Skin epidermis (tissue), 12 donors: ENCODE results near the gene CCDC33.

Experiments
- H3K27ac ChIP-seq, 21 experiments: fragments of 200-600 bp; sonication (generic) in 11 of 21; one replicate each; pipeline ENCODE4 v1.5.0; 2020; ENCODE audit warnings: mild to moderate bottlenecking in 3 of 21, inconsistent platforms in 2 of 21, moderate library complexity in 2 of 21
- H3K4me3 ChIP-seq, 7 experiments: fragments of 200-600 bp; sonication (generic) in 2 of 7; one replicate each; pipeline ENCODE4 v1.5.0; 2020; ENCODE audit warnings: inconsistent platforms in 2 of 7, mild to moderate bottlenecking in 2 of 7, moderate library complexity in 1 of 7

The CCDC33 gene

DNA sequence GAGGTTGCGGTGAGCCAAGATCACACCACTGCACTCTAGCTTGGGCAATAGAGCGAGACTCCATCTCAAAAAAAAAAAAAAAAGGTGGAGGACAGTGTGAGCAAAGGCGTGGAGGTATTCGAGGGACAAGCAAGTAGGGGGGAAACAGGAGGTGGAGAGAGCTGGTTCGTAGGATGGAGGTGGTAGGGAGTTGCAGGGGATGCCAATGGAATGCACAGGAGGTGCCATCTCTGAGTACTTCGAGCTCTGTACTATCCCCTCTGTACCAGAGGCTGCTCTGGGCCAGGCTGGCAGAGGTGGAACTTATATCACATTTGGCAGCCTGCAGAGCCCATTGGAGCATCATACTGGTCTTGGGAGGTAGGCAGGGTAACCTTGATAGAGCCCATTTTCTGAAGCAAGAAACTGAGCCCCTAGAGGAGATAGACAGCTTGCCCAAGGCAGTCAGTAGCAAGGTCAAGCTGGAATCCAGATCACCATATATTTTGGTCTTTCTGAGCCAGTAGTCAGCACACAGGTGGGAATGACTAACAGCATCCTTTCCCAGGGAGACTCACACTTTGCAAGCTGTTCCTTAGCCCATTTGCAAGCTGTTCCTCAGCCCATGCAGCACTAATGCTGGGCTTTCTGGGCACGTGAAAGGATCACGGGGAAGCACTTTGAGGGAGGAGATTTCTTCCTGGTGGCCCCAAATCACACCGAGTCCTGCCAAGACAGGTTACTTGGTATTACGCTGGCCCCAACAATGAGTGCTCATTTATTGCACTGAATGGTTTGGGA lies 9.2 kb upstream of the CCDC33 start:
- no peak overlapping the region for H3K27ac ChIP-seq
- no peak overlapping the region for H3K4me3 ChIP-seq

DNA sequence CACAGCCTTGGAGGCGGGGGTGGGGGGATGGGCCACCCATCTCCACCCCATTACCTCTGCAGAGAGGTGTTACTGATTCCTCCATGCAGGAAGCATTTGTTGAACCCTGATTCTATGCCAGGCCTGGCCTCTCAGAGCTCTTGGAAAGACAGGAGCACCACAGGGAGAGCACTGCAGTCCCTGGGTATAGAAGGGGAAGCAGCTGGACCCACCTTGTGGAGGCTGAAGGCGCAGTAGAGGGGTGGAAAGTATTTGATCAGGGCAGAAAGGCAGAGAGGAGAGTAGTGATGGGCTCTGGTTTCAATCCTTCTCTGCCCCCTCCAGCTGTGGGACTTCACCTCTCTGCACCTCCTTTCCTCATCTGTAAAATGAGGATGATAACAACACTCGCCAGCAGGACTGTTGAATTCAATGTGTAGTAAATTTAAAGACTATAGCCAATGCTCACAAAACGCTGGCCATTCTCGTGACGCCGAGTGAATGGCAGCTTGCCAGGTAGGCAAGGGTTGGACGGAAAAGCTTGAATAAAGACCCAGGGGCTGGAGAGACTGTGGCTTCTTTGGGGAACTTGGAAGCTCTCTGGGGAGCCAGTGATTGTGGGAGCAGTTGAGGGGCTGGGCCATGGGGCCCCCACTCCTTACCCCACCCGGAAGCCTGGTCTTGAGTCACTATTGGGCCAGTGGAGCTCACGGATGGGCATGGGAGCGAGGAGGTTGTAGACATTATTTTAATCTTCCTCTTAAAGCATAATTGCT lies 8.0 kb upstream of the CCDC33 start:
- Histone ChIP-seq H3K4me3 (no peak overlapping the region), H3K27ac (no peak overlapping the region)

DNA sequence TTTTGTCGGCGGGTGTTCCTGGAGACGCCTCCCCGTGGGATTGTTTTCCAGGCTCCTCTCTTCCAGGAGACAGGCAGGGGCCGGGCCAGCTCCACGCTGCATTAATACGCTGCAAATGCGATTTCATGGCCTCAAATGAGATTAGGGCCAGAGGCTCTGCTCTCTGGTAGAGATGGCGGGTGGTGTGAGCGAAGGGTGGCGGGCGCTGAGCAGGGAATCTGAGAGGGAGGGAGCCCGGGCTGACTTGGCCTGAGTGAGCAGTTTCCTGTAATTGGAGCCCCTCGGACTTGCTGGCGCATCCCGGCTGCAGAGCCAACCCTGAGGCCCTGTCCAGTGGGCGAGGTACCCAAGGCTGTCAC lies 7.4 kb upstream of the CCDC33 start:
- no peak overlapping the region for H3K27ac ChIP-seq
- H3K4me3 ChIP-seq = no peak overlapping the region

DNA sequence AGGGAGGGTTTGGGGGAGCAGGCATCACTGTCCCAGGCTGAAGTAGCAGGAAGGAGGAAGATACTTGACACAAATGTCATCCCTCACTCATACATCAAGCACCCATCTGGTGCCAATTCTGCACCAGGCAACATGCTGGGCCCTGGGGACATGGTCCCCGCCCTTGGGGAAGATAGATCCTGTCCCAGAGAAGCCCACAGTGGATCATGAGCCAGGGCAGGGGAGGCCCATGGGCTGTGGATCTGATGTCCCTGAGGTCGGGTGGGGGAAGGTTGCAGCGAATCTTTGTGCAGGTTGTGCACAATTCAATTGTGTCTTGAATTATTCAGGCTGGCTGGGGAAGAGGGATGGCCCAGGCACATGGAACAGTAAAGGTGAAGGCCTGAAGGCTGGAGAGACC lies 6.4 kb upstream of the CCDC33 start:
- no peak overlapping the region for H3K27ac ChIP-seq
- no peak overlapping the region for H3K4me3 ChIP-seq

DNA sequence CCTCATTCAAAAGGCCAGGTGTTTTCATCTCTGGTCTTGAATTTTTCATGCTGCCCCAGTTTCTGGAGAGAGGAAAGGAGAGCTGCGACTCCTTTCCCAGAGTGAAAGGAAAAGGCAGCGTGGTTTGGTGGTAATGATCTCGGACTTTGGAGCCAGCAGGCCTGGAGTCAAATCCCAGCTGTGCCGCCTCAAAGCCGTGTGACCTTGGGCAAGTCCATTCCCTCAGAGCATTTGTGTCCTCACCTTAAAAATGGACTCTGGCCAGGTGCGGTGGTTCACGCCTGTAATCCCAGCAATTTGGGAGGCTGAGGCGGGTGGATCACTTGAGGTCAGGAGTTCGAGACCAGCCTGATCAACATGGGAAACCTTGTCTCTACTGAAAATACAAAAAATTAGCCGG lies 4.7 kb upstream of the CCDC33 start:
- no peak overlapping the region for H3K4me3 ChIP-seq
- no peak overlapping the region for H3K27ac ChIP-seq

DNA sequence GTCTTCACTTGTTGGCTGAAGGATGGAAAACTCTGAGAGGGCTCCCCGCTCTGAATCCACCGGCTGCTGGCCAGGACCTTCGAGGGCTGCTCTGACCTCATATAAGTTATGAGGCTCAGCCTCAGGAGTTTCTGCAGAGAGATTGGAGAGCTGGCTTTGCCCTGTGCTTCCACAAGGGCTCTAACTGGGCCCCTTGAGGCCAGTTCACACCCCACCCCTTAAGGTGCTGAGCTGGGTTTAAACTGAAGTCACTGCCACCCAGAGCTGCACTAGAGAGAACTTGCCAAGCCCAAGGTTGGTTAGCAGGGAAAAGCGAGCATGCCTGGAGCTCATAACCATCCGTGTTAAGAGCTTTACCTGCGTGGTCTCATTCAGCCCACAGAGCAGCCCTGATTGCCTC lies 2.8 kb upstream of the CCDC33 start:
- Histone ChIP-seq H3K27ac (no peak overlapping the region), H3K4me3 (no peak overlapping the region)

GRCh38 chr15:74233851-74234597 lies 2.1 kb upstream of the CCDC33 start:
- Histone ChIP-seq H3K4me3 (no peak overlapping the region), H3K27ac (no peak overlapping the region)

DNA sequence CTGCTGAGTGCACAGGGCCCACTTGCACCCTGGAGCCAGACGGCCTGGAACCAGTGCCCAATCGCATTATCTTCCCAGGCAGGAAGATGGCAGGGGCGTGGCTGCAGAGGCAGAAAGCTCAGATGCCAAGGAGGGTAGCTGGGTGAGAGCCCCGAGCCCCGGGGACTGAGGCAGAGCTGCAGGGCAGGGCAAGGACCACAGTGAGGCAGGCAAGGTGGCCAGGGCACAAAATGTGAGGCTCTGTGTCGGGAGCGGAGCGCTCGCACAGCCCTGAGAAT lies 1.6 kb upstream of the CCDC33 start:
- no peak overlapping the region for H3K4me3 ChIP-seq
- H3K27ac ChIP-seq = no peak overlapping the region

- Histone ChIP-seq H3K27ac (no peak overlapping the region), H3K4me3 (no peak overlapping the region)
These were observed 3.1 kb downstream of the CCDC33 start for GRCh38 chr15:74239051-74239705.

- no peak overlapping the region for H3K27ac ChIP-seq
- no peak overlapping the region for H3K4me3 ChIP-seq
These were observed 4.0 kb downstream of the CCDC33 start for GRCh38 chr15:74240002-74240568.

- H3K27ac ChIP-seq = no peak overlapping the region
- H3K4me3 ChIP-seq = no peak overlapping the region
These were observed 4.9 kb downstream of the CCDC33 start for GRCh38 chr15:74240897-74241614.

DNA sequence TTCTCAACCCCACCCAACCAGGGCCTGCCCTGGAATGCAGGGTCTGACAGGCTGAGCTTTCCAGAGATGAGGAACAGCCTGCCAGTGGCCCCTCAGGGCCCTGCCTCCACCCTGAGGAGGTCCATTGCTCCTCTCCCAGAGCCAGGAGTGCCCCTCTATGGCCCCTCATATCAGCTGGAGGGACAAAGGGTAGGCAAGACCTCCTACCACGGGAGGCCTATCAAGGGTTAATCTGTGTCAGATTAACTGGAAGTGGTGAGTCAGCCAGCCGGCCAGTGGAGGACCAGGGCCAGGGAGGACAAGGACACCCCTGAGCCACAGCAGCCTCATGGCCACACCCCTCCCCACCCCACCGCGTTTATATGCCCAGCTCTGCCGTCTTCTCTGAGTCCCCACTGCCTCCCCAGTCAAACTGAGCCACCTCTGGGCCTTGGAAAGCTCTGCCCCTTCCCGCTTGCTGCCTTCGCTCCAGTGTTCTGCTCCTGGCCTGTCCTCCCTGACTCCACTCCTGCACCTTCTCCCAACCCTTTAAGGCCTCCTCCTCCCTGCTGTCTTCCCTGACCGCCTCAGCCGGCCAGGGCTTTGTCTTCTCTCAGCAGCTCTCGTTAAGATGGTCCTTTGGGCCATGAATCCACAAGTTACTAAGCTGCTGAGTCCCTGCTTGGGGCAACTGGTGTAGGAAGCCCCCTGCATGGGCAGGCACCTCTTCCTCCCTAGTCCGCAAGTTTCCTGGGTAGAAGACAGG lies 6.5 kb downstream of the CCDC33 start:
- no peak overlapping the region for H3K27ac ChIP-seq

DNA sequence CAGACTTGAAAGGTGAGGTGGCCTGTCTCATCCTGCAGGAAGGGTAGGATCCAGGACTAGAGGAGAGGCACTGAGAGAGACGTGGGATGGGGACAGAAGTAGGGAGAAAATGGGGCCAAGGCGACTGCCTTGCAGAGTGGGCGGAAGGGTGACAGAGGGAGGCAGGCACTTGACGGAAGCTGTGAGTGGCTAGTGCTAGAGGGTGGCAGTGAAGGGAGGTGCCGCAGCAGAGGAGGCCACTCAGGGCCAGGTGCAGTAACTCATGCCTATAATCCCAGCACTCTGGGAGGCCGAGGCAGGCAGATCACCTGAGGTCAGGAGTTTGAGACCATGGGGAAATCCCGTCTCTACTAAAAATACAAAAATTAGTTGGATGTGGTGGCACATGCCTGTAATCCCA lies 7.3 kb downstream of the CCDC33 start:
- no peak overlapping the region for H3K27ac ChIP-seq
- H3K4me3 ChIP-seq = no peak overlapping the region

More for the DNA sequence above, 6.5 kb downstream of the CCDC33 start:
- H3K4me3 ChIP-seq = no peak overlapping the region

GRCh38 chr15:74244822-74245341 lies 8.8 kb downstream of the CCDC33 start:
- no peak overlapping the region for H3K4me3 ChIP-seq
- H3K27ac ChIP-seq = no peak overlapping the region

DNA sequence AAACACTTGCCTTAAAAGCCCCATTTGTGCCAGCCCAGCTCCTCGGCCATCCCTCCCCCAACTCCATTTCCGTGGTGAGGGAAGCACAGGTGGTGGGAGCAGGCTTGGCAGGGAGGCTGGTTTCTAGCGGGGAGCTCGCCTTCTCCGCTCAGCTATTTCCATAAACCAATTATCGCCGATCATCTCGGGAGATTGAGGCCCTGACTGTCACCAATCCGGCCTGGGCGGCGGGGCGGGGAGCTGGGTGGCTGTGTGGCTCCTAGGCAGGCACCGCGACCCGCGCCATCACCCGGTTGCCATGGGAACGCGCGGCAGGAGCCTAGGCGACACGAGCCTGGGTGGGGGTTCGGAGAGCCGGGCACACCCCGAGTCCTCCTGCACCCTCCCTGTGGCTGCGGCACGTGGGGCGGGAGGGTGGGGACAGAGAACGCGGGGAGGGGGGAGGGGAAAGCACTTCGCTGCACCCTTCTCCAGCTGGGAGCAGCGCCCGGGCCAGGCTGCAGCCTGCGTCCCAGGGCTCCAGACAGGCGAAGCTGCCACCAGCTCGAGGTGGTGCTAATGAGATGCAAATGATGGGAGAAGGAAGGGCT lies 9.3 kb downstream of the CCDC33 start:
- H3K4me3 ChIP-seq = no peak overlapping the region

GRCh38 chr15:74250266-74250665 lies 14.1 kb downstream of the CCDC33 start:
- no peak overlapping the region for H3K27ac ChIP-seq
- H3K4me3 ChIP-seq = no peak overlapping the region

More for the DNA sequence above, 9.3 kb downstream of the CCDC33 start:
- no peak overlapping the region for H3K27ac ChIP-seq

GRCh38 chr15:74251131-74251811 lies 15.1 kb downstream of the CCDC33 start:
- no peak overlapping the region for H3K27ac ChIP-seq

DNA sequence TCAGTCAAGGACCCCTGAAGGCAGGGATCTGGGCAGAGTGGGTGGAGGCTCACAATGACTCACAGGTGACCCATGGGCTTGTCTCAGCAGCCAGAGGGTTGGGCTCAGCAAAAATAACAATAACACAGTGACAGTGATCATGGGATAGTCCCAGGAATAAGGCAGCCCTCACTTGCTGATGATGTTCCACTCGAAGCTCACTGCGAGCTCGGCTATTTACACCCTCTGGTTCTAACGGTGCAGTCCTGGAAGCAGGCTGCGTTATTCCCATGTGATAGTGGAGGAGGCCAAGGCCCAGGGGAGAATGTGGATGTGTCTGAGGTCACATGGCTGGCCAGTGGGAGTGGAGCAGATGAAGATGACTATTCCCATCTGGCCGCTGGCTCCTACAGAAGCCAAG lies 16.2 kb downstream of the CCDC33 start:
- Histone ChIP-seq H3K27ac (no peak overlapping the region), H3K4me3 (no peak overlapping the region)

More at GRCh38 chr15:74251131-74251811, 15.1 kb downstream of the CCDC33 start:
- H3K4me3 ChIP-seq = no peak overlapping the region
